ENCODE data around the gene DYNLT4. TPM values are rescaled to one million over a fixed set of nuclear protein-coding genes. Genes with fewer than 3 reads are reported as not detected.

DYNLT4 gene, protein sequence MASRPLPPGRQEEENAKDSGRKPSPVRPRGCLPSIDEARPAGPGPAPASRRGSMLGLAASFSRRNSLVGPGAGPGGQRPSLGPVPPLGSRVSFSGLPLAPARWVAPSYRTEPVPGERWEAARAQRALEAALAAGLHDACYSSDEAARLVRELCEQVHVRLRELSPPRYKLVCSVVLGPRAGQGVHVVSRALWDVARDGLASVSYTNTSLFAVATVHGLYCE
- total RNA-seq: not detected

- Histone ChIP-seq H3K27me3 (no peaks in the 10 kb centered on the region), H3K27ac (peak within 1 kb of the TSS; percentile 94), H3K9me3 (no peaks in the 10 kb centered on the region), H3K4me3 (peak within 1 kb of the TSS; percentile 33), H3K36me3 (peaks cover 44% of the 10 kb centered on the region), H3K4me1 (peaks cover 83% of the 10 kb centered on the region)
- 0% methylated on average over 2 of the region's 7 CpGs for WGBS
- TF ChIP-seq, protein P1, sequence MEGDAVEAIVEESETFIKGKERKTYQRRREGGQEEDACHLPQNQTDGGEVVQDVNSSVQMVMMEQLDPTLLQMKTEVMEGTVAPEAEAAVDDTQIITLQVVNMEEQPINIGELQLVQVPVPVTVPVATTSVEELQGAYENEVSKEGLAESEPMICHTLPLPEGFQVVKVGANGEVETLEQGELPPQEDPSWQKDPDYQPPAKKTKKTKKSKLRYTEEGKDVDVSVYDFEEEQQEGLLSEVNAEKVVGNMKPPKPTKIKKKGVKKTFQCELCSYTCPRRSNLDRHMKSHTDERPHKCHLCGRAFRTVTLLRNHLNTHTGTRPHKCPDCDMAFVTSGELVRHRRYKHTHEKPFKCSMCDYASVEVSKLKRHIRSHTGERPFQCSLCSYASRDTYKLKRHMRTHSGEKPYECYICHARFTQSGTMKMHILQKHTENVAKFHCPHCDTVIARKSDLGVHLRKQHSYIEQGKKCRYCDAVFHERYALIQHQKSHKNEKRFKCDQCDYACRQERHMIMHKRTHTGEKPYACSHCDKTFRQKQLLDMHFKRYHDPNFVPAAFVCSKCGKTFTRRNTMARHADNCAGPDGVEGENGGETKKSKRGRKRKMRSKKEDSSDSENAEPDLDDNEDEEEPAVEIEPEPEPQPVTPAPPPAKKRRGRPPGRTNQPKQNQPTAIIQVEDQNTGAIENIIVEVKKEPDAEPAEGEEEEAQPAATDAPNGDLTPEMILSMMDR (IDR thresholded peaks at IDR 0.05): no peak
- no peak for TF ChIP-seq EP300 (IDR thresholded peaks at IDR 0.05)
- peak in 1 of 2 donors; percentile 62 for DNase-seq (ENCODE audit: low spot score in 2 of 2)
These were observed at the start of gene DYNLT4 for GRCh38 chr1:44806704-44807363. Gene DYNLT4 (minus strand): TSS chr1:44807351. CDS start chr1:44806668, 683 bp downstream.

DNA sequence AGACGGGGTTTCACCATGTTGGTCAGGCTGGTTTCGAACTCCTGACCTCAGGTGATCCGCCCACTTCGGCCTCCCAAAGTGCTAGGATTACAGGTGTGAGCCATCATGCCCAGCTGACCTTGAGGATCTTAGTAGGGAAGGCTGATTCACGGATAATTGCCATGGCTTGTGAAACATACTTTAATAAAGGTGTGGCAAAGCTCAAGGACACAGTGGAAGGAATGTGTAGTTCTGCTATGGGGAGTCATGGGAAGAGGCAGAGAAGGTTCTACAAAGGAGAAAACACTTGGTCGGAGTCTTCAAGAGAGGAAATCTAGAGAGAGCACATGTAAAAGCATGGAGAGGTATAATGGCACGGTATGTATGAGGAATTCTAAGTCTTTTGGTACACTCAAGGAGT lies 48.6 kb upstream of the DYNLT4 start:
- no peak for DNase-seq (ENCODE audit: low spot score in 2 of 2)
- TF ChIP-seq POLR2A (IDR thresholded peaks at IDR 0.05): no peak
- TF ChIP-seq, protein P1 (IDR thresholded peaks at IDR 0.05): no peak
- no peak for TF ChIP-seq EP300 (IDR thresholded peaks at IDR 0.05)
- no peak for TF ChIP-seq POLR2AphosphoS5 (IDR thresholded peaks at IDR 0.05)
- 76% methylated on average over 7 of the region's 7 CpGs for WGBS
- H3K27me3 ChIP-seq: no peaks in the 10 kb centered on the region
- peaks cover 29% of the 10 kb centered on the region for H3K36me3 ChIP-seq
- H3K27ac ChIP-seq: no peak overlapping the region
- no peaks in the 10 kb centered on the region for H3K4me1 ChIP-seq
- no peak overlapping the region for H3K4me3 ChIP-seq
- no peaks in the 10 kb centered on the region for H3K9me3 ChIP-seq

DNA sequence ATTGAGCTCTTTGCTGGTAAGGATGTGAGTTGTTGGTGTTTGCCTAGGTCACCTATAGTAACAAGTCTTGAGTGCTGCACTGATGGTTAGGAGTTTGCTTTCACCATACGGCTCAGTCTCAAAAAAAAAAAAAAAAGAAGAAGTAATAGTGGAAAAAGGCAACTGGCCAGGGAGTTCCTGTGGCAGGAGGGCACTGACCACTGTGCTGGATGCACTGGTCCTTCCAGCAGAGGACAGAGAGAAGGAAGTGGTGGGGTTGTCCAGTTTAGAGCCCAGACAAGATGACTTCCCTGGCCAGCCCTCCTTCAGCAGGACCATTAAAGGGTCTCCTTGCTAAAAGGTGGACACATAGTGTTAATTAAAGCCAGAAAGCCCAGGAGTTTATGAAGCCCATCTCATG lies 47.8 kb upstream of the DYNLT4 start:
- 97% methylated on average over 1 of the region's 1 CpG for WGBS
- no peak for DNase-seq (ENCODE audit: low spot score in 2 of 2)
- Histone ChIP-seq H3K4me3 (no peak overlapping the region), H3K27me3 (no peaks in the 10 kb centered on the region), H3K4me1 (no peaks in the 10 kb centered on the region), H3K9me3 (no peaks in the 10 kb centered on the region), H3K27ac (no peak overlapping the region), H3K36me3 (peaks cover 36% of the 10 kb centered on the region)
- TF ChIP-seq POLR2A (IDR thresholded peaks at IDR 0.05) (no peak), EP300 (IDR thresholded peaks at IDR 0.05) (no peak), POLR2AphosphoS5 (IDR thresholded peaks at IDR 0.05) (no peak)
- TF ChIP-seq, protein P1 (IDR thresholded peaks at IDR 0.05): no peak

DNA sequence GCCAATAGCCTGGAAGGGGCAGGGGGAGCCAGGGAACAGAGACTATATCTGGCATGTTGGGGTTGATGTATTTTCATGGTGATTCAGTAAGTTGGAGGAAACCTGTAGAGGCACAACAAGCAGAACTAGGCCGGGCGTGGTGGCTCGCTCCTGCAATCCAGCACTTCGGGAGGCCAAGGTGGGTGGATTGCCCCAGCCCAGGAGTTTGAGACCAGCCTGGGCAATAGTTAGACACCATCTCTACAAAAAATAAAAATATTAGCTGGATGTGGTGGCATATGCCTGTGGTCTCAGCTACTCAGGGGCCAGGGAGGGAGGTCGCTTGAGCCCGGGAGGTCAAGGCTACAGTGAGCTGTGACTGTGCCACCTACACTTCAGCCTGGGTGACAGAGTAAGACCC lies 46.0 kb upstream of the DYNLT4 start:
- DNase-seq (ENCODE audit: low spot score in 2 of 2): no peak
- Histone ChIP-seq H3K4me3 (no peak overlapping the region), H3K36me3 (peaks cover 36% of the 10 kb centered on the region), H3K4me1 (no peaks in the 10 kb centered on the region), H3K9me3 (no peaks in the 10 kb centered on the region), H3K27ac (no peak overlapping the region), H3K27me3 (no peaks in the 10 kb centered on the region)
- 94% methylated on average over 6 of the region's 6 CpGs for WGBS
- TF ChIP-seq POLR2A (IDR thresholded peaks at IDR 0.05) (no peak), POLR2AphosphoS5 (IDR thresholded peaks at IDR 0.05) (no peak), EP300 (IDR thresholded peaks at IDR 0.05) (no peak)
- TF ChIP-seq, protein P1 (IDR thresholded peaks at IDR 0.05): no peak

DNA sequence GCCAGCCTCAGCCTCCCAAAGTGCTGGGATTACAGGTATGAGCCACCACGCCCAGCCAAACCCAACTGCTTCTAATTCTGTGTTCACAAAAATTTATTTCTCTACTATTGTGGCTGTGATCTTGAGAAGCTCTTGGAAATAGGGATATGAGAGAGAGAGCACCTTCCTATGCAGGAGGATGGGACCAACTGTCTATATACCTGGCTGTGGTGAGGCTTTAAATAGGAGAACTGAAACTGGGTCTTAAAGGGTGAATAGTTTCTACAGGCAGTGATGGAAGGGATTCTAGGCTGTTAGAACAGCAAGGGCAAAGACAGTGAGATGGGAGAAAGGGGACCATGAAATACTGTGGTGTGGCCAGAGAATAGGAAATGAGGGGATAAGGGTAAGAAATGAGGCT lies 44.2 kb upstream of the DYNLT4 start:
- TF ChIP-seq, protein P1 (IDR thresholded peaks at IDR 0.05): no peak
- TF ChIP-seq EP300 (IDR thresholded peaks at IDR 0.05) (no peak), POLR2AphosphoS5 (IDR thresholded peaks at IDR 0.05) (no peak), POLR2A (IDR thresholded peaks at IDR 0.05) (no peak)
- H3K36me3 ChIP-seq: peaks cover 22% of the 10 kb centered on the region
- H3K27me3 ChIP-seq: no peaks in the 10 kb centered on the region
- H3K4me1 ChIP-seq: no peaks in the 10 kb centered on the region
- no peak overlapping the region for H3K4me3 ChIP-seq
- no peak for DNase-seq (ENCODE audit: low spot score in 2 of 2)
- no peaks in the 10 kb centered on the region for H3K9me3 ChIP-seq
- H3K27ac ChIP-seq: no peak overlapping the region
- 100% methylated on average over 1 of the region's 1 CpG for WGBS

Measured in suprapubic skin (tissue), 4 donors.